Endothelial cell of umbilical vein (primary cell): ENCODE measurements around the gene JARID2.

ENCODE experiments used
- CTCF ChIP-seq, 2 donors: IDR thresholded peaks; 1 replicate in 1 of 2; 2 replicates in 1 of 2; pipeline ENCODE4 v1.5.1; 2011; ENCODE audit warnings: low read length in 2 of 2, mild to moderate bottlenecking in 2 of 2, moderate library complexity in 2 of 2, control low read depth in 1 of 2, inconsistent platforms in 1 of 2, low read depth in 1 of 2; ENCODE audit not compliant: insufficient read depth in 1 of 2; ENCODE audit errors: extremely low read depth in 1 of 2
- EZH2 ChIP-seq: IDR thresholded peaks from 2 replicates; pipeline ENCODE4 v1.6.1; 2012; ENCODE audit warnings: borderline replicate concordance, low read depth, mild to moderate bottlenecking, moderate library complexity, low read length, inconsistent platforms; ENCODE audit not compliant: severe bottlenecking
- FOS ChIP-seq: IDR thresholded peaks from 2 replicates; pipeline ENCODE4 v1.6.1; 2011; ENCODE audit warnings: mild to moderate bottlenecking, low read length, moderate library complexity, borderline replicate concordance; ENCODE audit not compliant: insufficient read depth
- GATA2 ChIP-seq: IDR thresholded peaks from 2 replicates; pipeline ENCODE4 v1.7.0; 2011; ENCODE audit warnings: low read depth, mild to moderate bottlenecking, moderate library complexity, mixed read lengths, low read length; ENCODE audit not compliant: insufficient read length, insufficient read depth
- JUN ChIP-seq: IDR thresholded peaks from 2 replicates; pipeline ENCODE4 v1.6.1; 2011; ENCODE audit warnings: borderline replicate concordance, low read depth; ENCODE audit not compliant: insufficient read length, insufficient read depth
- MAX ChIP-seq: IDR thresholded peaks from 2 replicates; pipeline ENCODE4 v1.6.1; 2011; ENCODE audit not compliant: insufficient read depth, insufficient read length
- MYC ChIP-seq: IDR thresholded peaks from one replicate; pipeline ENCODE4 v1.6.1; 2011; ENCODE audit warnings: mild to moderate bottlenecking, low read depth, low read length
- POLR2A ChIP-seq: IDR thresholded peaks from 2 replicates; pipeline ENCODE4 v1.6.1; 2012; ENCODE audit warnings: low read depth, mild to moderate bottlenecking, control low read depth, low read length
- POLR2AphosphoS5 ChIP-seq: IDR thresholded peaks from 2 replicates; pipeline ENCODE4 v1.6.1; 2012; ENCODE audit warnings: low read depth, mild to moderate bottlenecking, control low read depth, low read length, moderate library complexity; ENCODE audit not compliant: insufficient read depth

- TF ChIP-seq CTCF (IDR thresholded peaks at IDR 0.05; ENCODE audit: extremely low read depth in 1 of 2, insufficient read depth in 1 of 2, low read depth in 1 of 2, low read length in 2 of 2), result no peak
- no peak for TF ChIP-seq POLR2AphosphoS5
- TF ChIP-seq GATA2, result no peak
- no peak for TF ChIP-seq EZH2
- no peak for TF ChIP-seq MAX
- no peak for TF ChIP-seq POLR2A
- no peak for TF ChIP-seq MYC
- no peak for TF ChIP-seq JUN
- no peak for TF ChIP-seq FOS
Measured at GRCh38 chr6:15265787-15266186, 19.9 kb downstream of the JARID2 start.
